GM21576 (cell line): Measurements from ENCODE around the gene METRN.
A peak's percentile ranks its signal among the peaks of the same experiment; 100 is the strongest.

Source experiments
- ATAC-seq: cut with Tn5 transposase; IDR thresholded peaks from one replicate; pipeline ENCODE4 v1.9.1; 2021; ENCODE audit warnings: mild to moderate bottlenecking, moderate library complexity; ENCODE audit not compliant: unreplicated experiment

The METRN gene

GRCh38 chr16:677316-678190, 37.4 kb upstream of the METRN start:
- ATAC-seq = no peak

- ATAC-seq = no peak
Observed at GRCh38 chr16:678209-678857, 36.6 kb upstream of the METRN start.

GRCh38 chr16:678858-679813, 35.8 kb upstream of the METRN start:
- no peak for ATAC-seq

- ATAC-seq = peak; percentile 33
Observed at GRCh38 chr16:679814-680624, 34.9 kb upstream of the METRN start, which contains the start of gene STUB1. Gene STUB1 (plus strand): TSS chr16:680410. CDS start chr16:680526, 116 bp downstream.

- no peak for ATAC-seq
Observed at GRCh38 chr16:680625-680945, 34.3 kb upstream of the METRN start.

GRCh38 chr16:680967-681745, 33.8 kb upstream of the METRN start:
- ATAC-seq = no peak

- no peak for ATAC-seq
Observed at GRCh38 chr16:681746-682427, 33.0 kb upstream of the METRN start.

- no peak for ATAC-seq
Observed at GRCh38 chr16:682493-683395, 32.2 kb upstream of the METRN start.

GRCh38 chr16:683396-684070, 31.4 kb upstream of the METRN start:
- no peak for ATAC-seq

GRCh38 chr16:684071-684794, 30.7 kb upstream of the METRN start, which contains the start of gene JMJD8:
Gene JMJD8 (minus strand): TSS chr16:684334. CDS start chr16:684319, 15 bp downstream.
- peak; percentile 57 for ATAC-seq

- ATAC-seq = no peak
Observed at GRCh38 chr16:684961-685696, 29.8 kb upstream of the METRN start.

- ATAC-seq = no peak
Observed at GRCh38 chr16:685967-686366, 29.0 kb upstream of the METRN start.

- ATAC-seq = no peak
Observed at GRCh38 chr16:686459-687260, 28.3 kb upstream of the METRN start.

GRCh38 chr16:687499-687898, 27.4 kb upstream of the METRN start:
- ATAC-seq = no peak
